ENCODE results near the gene OR7A5. TPM values are rescaled to one million over a fixed set of nuclear protein-coding genes. Genes with fewer than 3 reads are reported as not detected.

OR7A5 gene
- not detected for total RNA-seq

GRCh38 chr19:14835011-14835410 lies at the start of gene OR7A5, which contains the start of gene OR7C1:
TSS of gene OR7A5 (minus strand) at chr19:14835185. CDS start at chr19:14828241, 6,944 bp downstream.
TSS of gene OR7C1 (minus strand) at chr19:14835185. CDS start at chr19:14800136, 35,049 bp downstream.
- TF ChIP-seq POLR2A (IDR thresholded peaks at IDR 0.05) = no peak
- no peak for TF ChIP-seq CTCF (IDR thresholded peaks at IDR 0.05)
- Histone ChIP-seq H3K4me1 (no peaks in the 10 kb centered on the region), H3K9me3 (no peaks in the 10 kb centered on the region), H3K36me3 (no peaks in the 10 kb centered on the region), H3K27me3 (no peaks in the 10 kb centered on the region), H3K27ac (no peak within 1 kb of the TSS), H3K4me3 (no peak within 1 kb of the TSS)
- DNase-seq = no peak

- no peaks in the 10 kb centered on the region for H3K36me3 ChIP-seq
- no peak for DNase-seq
- H3K4me3 ChIP-seq = no peak overlapping the region
- H3K4me1 ChIP-seq = no peaks in the 10 kb centered on the region
- no peaks in the 10 kb centered on the region for H3K9me3 ChIP-seq
- TF ChIP-seq POLR2A (IDR thresholded peaks at IDR 0.05) = no peak
- TF ChIP-seq CTCF (IDR thresholded peaks at IDR 0.05) = peak in 4 of 6 experiments; percentile 9 to 51 (median 38)
- no peaks in the 10 kb centered on the region for H3K27me3 ChIP-seq
- no peak overlapping the region for H3K27ac ChIP-seq
These were observed 36.7 kb upstream of the OR7A5 start for GRCh38 chr19:14871619-14872230.

- Histone ChIP-seq H3K27ac (no peak overlapping the region), H3K36me3 (no peaks in the 10 kb centered on the region), H3K27me3 (no peaks in the 10 kb centered on the region), H3K9me3 (no peaks in the 10 kb centered on the region), H3K4me1 (no peaks in the 10 kb centered on the region), H3K4me3 (no peak overlapping the region)
- no peak for TF ChIP-seq CTCF (IDR thresholded peaks at IDR 0.05)
- no peak for TF ChIP-seq POLR2A (IDR thresholded peaks at IDR 0.05)
- no peak for DNase-seq
These were observed 33.5 kb upstream of the OR7A5 start for GRCh38 chr19:14868497-14868896.

- Histone ChIP-seq H3K4me1 (no peaks in the 10 kb centered on the region), H3K27me3 (no peaks in the 10 kb centered on the region), H3K27ac (no peak within 1 kb of the TSS), H3K36me3 (no peaks in the 10 kb centered on the region), H3K9me3 (no peaks in the 10 kb centered on the region), H3K4me3 (no peak within 1 kb of the TSS)
- DNase-seq = no peak
- TF ChIP-seq POLR2A (IDR thresholded peaks at IDR 0.05) = no peak
- TF ChIP-seq CTCF (IDR thresholded peaks at IDR 0.05) = no peak
These were observed 13.8 kb upstream of the OR7A5 start, which contains the start of gene OR7A10 for GRCh38 chr19:14848822-14849221. TSS of gene OR7A10 (minus strand) at chr19:14848922. CDS start at chr19:14841877, 7,045 bp downstream.

GRCh38 chr19:14843578-14843977 lies 8.6 kb upstream of the OR7A5 start:
- DNase-seq = no peak
- no peaks in the 10 kb centered on the region for H3K9me3 ChIP-seq
- TF ChIP-seq CTCF (IDR thresholded peaks at IDR 0.05) (no peak), POLR2A (IDR thresholded peaks at IDR 0.05) (no peak)

More at GRCh38 chr19:14843578-14843977, 8.6 kb upstream of the OR7A5 start:
- Histone ChIP-seq H3K4me3 (no peak overlapping the region), H3K27ac (no peak overlapping the region), H3K36me3 (no peaks in the 10 kb centered on the region), H3K27me3 (no peaks in the 10 kb centered on the region), H3K4me1 (no peaks in the 10 kb centered on the region)

All from Peyer's patch (tissue), 4 donors.